Stomach (tissue), 9 donors: ENCODE measurements around the gene CREB5. TPM values are rescaled to one million over a fixed set of nuclear protein-coding genes. Genes with fewer than 3 reads are reported as not detected.
"Not testable (repeated sequence)": the region's sequence is repeated elsewhere in the genome, so short reads cannot be mapped to it uniquely, and the experiment has no call there.

Source experiments
- DNase-seq, 2 donors: peaks; one replicate each; pipeline versions ENCODE4 v3.0.0 to v3.0.0-alpha.2; 2013 to 2019
- H3K27ac ChIP-seq, 5 donors: fragments of 200-600 bp in 4 of 5; sonication (generic) in 4 of 5; one replicate each; pipeline ENCODE4 v1.5.1; 2013 to 2019; ENCODE audit warnings: mild to moderate bottlenecking in 1 of 5, moderate library complexity in 1 of 5
- H3K27me3 ChIP-seq, 3 donors: fragments of 200-600 bp; sonication (generic); one replicate each; pipeline ENCODE4 v1.5.1; 2017 to 2019; ENCODE audit warnings: mixed run types in 1 of 3
- H3K36me3 ChIP-seq, 4 donors: fragments of 200-600 bp; sonication (generic); 1 replicate in 3 of 4; 2 replicates in 1 of 4; pipeline ENCODE4 v1.5.1; 2016 to 2019
- H3K4me1 ChIP-seq, 4 donors: fragments of 200-600 bp; sonication (generic); one replicate each; pipeline ENCODE4 v1.5.1; 2016 to 2019
- H3K4me3 ChIP-seq, 4 donors: fragments of 200-600 bp; sonication (generic) in 3 of 4; one replicate each; pipeline ENCODE4 v1.5.1; 2016 to 2019; ENCODE audit warnings: mild to moderate bottlenecking in 1 of 4
- H3K9me3 ChIP-seq, 4 donors: fragments of 200-600 bp; sonication (generic); one replicate each; pipeline ENCODE4 v1.5.1; 2016 to 2019
- EP300 ChIP-seq: sonication (generic); formaldehyde crosslinking; IDR thresholded peaks from one replicate; pipeline ENCODE4 v1.6.1; 2017; ENCODE audit warnings: antibody characterized with exemption
- POLR2A ChIP-seq, 4 donors: fragments of 450-650 bp; IDR thresholded peaks; one replicate each; pipeline ENCODE4 v1.6.1; 2016; ENCODE audit warnings: antibody characterized with exemption in 4 of 4, control low read depth in 2 of 4, mild to moderate bottlenecking in 1 of 4, moderate library complexity in 1 of 4
- POLR2AphosphoS5 ChIP-seq, 3 donors: sonication (generic); formaldehyde crosslinking; IDR thresholded peaks; one replicate each; pipeline ENCODE4 v1.6.1; 2016; ENCODE audit warnings: antibody characterized with exemption in 3 of 3
- WGBS, 5 donors: extraction: QIAGEN DNeasy Blood & Tissue Kit in 3 of 5; methylation state at CpG; one replicate each; pipeline versions ENCODE4 v1.1.5 to v1.1.7; 2013 to 2018; 5-methylcytosine and 5-hydroxymethylcytosine counted together
- intact Hi-C: fragments of 100-400 bp; cut with DNase I; formaldehyde crosslinking; loops from one replicate; pipeline ENCODE4 v1.15.1; 2023; ENCODE audit warnings: low total_unique reads
- polyA plus RNA-seq, 3 donors: library from polyadenylated mRNA; stranded (reverse); fragments of 200-250 nt; gene quantifications; one replicate each; pipeline ENCODE4 v1.2.3, GENCODE V29; 2013
- total RNA-seq, 5 donors: library from RNA; depleted of rRNA; stranded (reverse); fragments of >200 nt; gene quantifications; one replicate each; pipeline versions ENCODE4 v1.1.0 to v1.2.3, GENCODE V29; 2014 to 2016
- TF ChIP-seq, protein P1 (sequence below), 7 experiments: fragments of 450-650 bp in 4 of 7; fragments of 200-600 bp in 3 of 7; sonication (generic) in 3 of 7; IDR thresholded peaks; one replicate each; pipeline ENCODE4 v1.5.1; 2016 to 2019; ENCODE audit warnings: antibody characterized with exemption in 7 of 7, control low read depth in 2 of 7, mild to moderate bottlenecking in 1 of 7
- donor health status: healthy with polysubstance abuse.
- donor health status: Bipolar disorder and iron deficiency.
- donor health status: healthy.

CREB5 gene
- total and polyA plus RNA-seq, 8 donors, result 0.68 to 30.3 (median 1.5) TPM; not detected in 1

DNA sequence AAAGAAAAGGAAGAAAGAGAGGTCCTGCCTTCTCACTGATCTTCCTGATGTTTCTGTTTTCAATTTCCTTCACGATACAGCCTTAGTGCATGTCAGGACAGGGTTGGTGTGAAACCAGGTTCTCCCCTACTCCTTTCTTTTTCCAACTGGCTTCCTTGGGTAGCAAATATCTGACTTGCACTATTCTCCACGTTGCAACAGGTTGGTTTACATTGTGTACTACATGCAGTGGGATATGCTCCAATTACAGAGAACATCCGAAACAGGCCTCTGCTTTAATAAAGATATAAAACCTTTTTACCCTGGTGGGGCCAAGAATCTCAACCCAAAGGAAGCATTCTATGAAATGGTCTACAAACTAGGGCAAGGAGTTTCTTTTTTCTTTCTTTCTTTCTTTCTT lies 16.9 kb upstream of the CREB5 start:
- H3K27ac ChIP-seq, result no peak overlapping the region
- H3K27me3 ChIP-seq, result peaks cover 0 to 11% (median 0%) of the 10 kb centered on the region in 3 donors
- intact Hi-C loops, result no loop called here
- no peak for DNase-seq
- H3K9me3 ChIP-seq, result no peaks in the 10 kb centered on the region
- H3K36me3 ChIP-seq, result no peaks in the 10 kb centered on the region
- WGBS, 5 donors, result 54 to 69% (median 63%) methylated on average over 3 of the region's 3 CpGs
- peaks cover 0 to 3% (median 0%) of the 10 kb centered on the region in 4 donors for H3K4me1 ChIP-seq
- H3K4me3 ChIP-seq, result no peak overlapping the region
- TF ChIP-seq EP300 (no peak), POLR2A (IDR thresholded peaks at IDR 0.05) (no peak), POLR2AphosphoS5 (IDR thresholded peaks at IDR 0.05) (no peak)
- TF ChIP-seq, protein P1, sequence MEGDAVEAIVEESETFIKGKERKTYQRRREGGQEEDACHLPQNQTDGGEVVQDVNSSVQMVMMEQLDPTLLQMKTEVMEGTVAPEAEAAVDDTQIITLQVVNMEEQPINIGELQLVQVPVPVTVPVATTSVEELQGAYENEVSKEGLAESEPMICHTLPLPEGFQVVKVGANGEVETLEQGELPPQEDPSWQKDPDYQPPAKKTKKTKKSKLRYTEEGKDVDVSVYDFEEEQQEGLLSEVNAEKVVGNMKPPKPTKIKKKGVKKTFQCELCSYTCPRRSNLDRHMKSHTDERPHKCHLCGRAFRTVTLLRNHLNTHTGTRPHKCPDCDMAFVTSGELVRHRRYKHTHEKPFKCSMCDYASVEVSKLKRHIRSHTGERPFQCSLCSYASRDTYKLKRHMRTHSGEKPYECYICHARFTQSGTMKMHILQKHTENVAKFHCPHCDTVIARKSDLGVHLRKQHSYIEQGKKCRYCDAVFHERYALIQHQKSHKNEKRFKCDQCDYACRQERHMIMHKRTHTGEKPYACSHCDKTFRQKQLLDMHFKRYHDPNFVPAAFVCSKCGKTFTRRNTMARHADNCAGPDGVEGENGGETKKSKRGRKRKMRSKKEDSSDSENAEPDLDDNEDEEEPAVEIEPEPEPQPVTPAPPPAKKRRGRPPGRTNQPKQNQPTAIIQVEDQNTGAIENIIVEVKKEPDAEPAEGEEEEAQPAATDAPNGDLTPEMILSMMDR (IDR thresholded peaks at IDR 0.05), result no peak

DNA sequence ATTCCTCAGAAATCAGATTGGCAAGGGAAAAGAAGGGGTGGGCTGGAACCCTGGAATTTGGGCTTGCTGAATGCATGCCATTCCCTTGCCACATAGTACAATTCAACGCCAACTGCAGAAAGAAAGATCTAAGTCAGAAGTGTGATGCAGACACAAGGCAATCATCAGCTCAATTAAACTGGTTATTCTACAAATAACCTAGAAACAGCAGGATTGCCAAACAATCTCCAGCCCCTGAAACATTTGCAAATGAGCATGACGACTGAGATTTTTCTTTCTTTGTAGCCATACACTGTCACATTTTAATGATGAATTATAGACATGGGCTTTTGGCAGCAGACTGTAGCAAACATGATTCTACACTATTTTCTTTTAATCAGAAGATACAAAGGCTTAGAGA lies 16.5 kb upstream of the CREB5 start:
- Histone ChIP-seq H3K4me1 (no peaks in the 10 kb centered on the region), H3K27ac (no peak overlapping the region), H3K9me3 (no peaks in the 10 kb centered on the region), H3K27me3 (peaks cover 0 to 11% (median 0%) of the 10 kb centered on the region in 3 donors), H3K36me3 (no peaks in the 10 kb centered on the region), H3K4me3 (no peak overlapping the region)
- TF ChIP-seq POLR2AphosphoS5 (IDR thresholded peaks at IDR 0.05) (no peak), POLR2A (IDR thresholded peaks at IDR 0.05) (no peak), EP300 (no peak)
- TF ChIP-seq, protein P1 (IDR thresholded peaks at IDR 0.05), result no peak
- no peak for DNase-seq
- intact Hi-C loops, result no loop called here
- WGBS, 5 donors, result 38 to 58% (median 46%) methylated on average over 2 of the region's 2 CpGs

DNA sequence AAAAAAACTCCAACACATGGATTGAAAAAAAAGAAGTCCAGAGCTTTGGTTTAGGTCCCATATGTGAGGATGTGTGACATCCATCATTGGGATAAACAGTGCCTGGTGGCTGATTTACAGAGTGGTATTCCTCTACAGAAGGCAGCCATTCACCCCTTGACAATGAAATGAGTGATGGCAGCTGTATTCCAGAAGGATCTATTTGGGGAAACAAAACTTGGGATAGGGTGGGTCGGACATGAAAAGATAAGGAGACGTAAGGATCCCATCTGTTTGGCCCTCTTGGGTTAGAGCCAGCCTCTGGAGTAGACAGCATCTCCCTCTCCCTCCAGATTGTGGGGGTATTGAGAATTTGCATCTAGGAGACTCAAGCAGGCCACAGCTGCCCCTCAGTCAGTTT lies 15.2 kb upstream of the CREB5 start:
- H3K4me1 ChIP-seq, result no peaks in the 10 kb centered on the region
- intact Hi-C loops, result no loop called here
- peaks cover 0 to 7% (median 0%) of the 10 kb centered on the region in 3 donors for H3K27me3 ChIP-seq
- no peaks in the 10 kb centered on the region for H3K36me3 ChIP-seq
- no peak overlapping the region for H3K27ac ChIP-seq
- DNase-seq, result no peak
- H3K9me3 ChIP-seq, result no peaks in the 10 kb centered on the region
- no peak overlapping the region for H3K4me3 ChIP-seq
- TF ChIP-seq POLR2A (IDR thresholded peaks at IDR 0.05) (no peak), POLR2AphosphoS5 (IDR thresholded peaks at IDR 0.05) (no peak), EP300 (no peak)
- TF ChIP-seq, protein P1 (IDR thresholded peaks at IDR 0.05), result no peak
- WGBS, 5 donors, result 65 to 76% (median 66%) methylated on average over 2 of the region's 2 CpGs

DNA sequence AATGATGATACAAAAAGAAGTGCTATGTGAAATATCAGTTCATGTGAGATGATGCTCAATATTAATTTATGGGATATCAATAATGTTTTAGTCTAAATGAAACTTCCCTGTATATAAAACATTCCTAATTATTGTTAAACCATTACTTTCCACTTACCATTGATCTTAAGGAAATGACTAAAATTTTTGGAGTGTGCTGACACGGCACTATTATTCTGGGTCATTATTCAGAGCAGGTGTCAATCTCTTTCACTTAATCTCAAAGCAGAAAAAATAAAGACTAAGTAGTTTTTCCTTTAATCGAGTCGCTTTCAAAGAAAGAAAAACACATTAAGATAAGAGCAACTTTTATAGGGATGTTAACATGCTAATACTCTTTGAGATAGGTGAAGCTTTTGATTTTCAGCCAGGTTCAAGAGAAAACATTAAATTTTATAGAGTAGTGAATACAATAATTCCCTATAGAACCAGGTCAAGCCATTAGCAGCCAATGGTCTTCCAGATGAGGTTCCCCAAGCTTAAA lies 11.4 kb upstream of the CREB5 start:
- Histone ChIP-seq H3K27me3 (peaks cover 0 to under 1% (median 0%) of the 10 kb centered on the region in 3 donors), H3K4me1 (peaks cover 0 to 3% (median 0%) of the 10 kb centered on the region in 4 donors), H3K36me3 (no peaks in the 10 kb centered on the region), H3K9me3 (no peaks in the 10 kb centered on the region), H3K4me3 (no peak overlapping the region), H3K27ac (no peak overlapping the region)
- intact Hi-C loops, result no loop called here
- no peak for DNase-seq
- WGBS, 5 donors, result 35 to 50% (median 38%) methylated on average over 3 of the region's 3 CpGs
- TF ChIP-seq POLR2AphosphoS5 (IDR thresholded peaks at IDR 0.05) (no peak), EP300 (no peak), POLR2A (IDR thresholded peaks at IDR 0.05) (no peak)
- TF ChIP-seq, protein P1 (IDR thresholded peaks at IDR 0.05), result no peak

DNA sequence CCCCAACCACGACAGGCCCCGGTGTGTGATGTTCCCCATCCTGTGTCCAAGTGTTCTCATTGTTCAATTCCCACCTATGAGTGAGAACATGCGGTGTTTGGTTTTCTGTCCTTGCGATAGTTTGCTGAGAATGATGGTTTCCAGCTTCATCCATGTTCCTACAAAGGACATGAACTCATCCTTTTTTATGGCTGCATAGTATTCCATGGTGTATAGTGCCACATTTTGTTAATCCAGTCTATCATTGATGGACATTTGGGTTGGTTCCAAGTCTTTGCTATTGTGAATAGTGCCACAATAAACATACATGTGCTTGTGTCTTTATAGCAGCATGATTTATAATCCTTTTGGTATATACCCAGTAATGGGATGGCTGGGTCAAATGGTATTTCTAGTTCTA lies 10.8 kb upstream of the CREB5 start:
- H3K4me3 ChIP-seq, H3K27me3 ChIP-seq, H3K4me1 ChIP-seq, DNase-seq, H3K9me3 ChIP-seq, intact Hi-C loops, H3K27ac ChIP-seq, H3K36me3 ChIP-seq: not testable (repeated sequence)
- 85 to 98% (median 96%) methylated on average over 2 to 4 of the region's 4 CpGs for WGBS, 5 donors
